ENCODE data around the gene SFPQ. TPM values are rescaled to one million over a fixed set of nuclear protein-coding genes. Genes with fewer than 3 reads are reported as not detected.

The SFPQ gene
- total and polyA plus RNA-seq, 5 experiments from 2014 or later, result 85.6 to 418 (median 138) TPM

Other genes with a start within 250 kb of the SFPQ start
- gene TMEM35B, start 207.8 kb downstream of the SFPQ start, total RNA-seq, result 10 to 100 TPM; 34.3 to 36.4 TPM
- 100 to 1,000 TPM; 145 to 154 (median 146) TPM for gene TMEM35B, start 207.8 kb downstream of the SFPQ start, polyA plus RNA-seq
- 10 to 100 TPM; 55.2 to 55.5 TPM for gene ZMYM6, start 161.2 kb downstream of the SFPQ start, total RNA-seq
- gene ZMYM6, start 161.2 kb downstream of the SFPQ start, polyA plus RNA-seq, result 1 to 10 TPM; 6.9 to 9.9 (median 9.6) TPM
- gene ZMYM1, start 113.8 kb downstream of the SFPQ start, total RNA-seq, result 10 to 100 TPM; 28.5 to 32.9 TPM
- gene ZMYM1, start 113.8 kb downstream of the SFPQ start, polyA plus RNA-seq, result 10 to 100 TPM; 12.4 to 16.6 (median 16.3) TPM
- 10 to 100 TPM; 44.6 to 45.1 TPM for gene ZMYM4, start 75.6 kb upstream of the SFPQ start, total RNA-seq
- gene ZMYM4, start 75.6 kb upstream of the SFPQ start, polyA plus RNA-seq, result 10 to 100 TPM; 25.1 to 31.7 (median 28.4) TPM